Measurements from ENCODE around the gene MRPL28.

DNA sequence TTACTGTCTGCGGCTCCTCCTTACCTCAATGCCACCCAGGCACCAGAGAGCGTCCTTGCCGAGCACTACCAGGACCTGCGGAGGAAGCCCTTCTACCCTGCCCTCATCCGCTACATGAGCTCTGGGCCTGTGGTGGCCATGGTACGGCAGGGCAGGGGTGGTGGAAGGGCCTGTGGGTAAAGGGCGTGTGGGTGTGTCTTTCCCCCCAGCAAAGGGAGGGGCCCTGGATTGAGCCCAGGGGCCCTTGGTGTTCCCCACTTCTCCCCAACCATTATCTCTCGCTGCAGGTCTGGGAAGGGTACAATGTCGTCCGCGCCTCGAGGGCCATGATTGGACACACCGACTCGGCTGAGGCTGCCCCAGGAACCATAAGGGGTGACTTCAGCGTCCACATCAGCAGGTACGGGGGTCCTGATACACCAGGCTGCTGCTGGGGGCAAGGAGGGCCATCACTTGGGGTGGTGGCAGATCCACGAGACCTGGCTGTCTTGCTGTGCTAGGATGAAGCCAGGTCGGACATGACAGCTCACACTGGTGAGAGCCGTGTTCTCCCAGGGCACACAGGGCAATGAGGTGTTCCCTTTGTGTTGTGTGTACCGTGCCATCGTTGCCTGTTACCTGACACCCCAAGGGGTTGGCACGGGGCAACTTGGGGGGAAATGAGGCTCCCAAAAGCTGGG, 29.1 kb upstream of the MRPL28 start:
- TF ChIP-seq, protein P1, sequence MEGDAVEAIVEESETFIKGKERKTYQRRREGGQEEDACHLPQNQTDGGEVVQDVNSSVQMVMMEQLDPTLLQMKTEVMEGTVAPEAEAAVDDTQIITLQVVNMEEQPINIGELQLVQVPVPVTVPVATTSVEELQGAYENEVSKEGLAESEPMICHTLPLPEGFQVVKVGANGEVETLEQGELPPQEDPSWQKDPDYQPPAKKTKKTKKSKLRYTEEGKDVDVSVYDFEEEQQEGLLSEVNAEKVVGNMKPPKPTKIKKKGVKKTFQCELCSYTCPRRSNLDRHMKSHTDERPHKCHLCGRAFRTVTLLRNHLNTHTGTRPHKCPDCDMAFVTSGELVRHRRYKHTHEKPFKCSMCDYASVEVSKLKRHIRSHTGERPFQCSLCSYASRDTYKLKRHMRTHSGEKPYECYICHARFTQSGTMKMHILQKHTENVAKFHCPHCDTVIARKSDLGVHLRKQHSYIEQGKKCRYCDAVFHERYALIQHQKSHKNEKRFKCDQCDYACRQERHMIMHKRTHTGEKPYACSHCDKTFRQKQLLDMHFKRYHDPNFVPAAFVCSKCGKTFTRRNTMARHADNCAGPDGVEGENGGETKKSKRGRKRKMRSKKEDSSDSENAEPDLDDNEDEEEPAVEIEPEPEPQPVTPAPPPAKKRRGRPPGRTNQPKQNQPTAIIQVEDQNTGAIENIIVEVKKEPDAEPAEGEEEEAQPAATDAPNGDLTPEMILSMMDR (IDR thresholded peaks at IDR 0.05): no peak
- no peak; the same call in 1 of the 2 replicates for TF ChIP-seq POLR2AphosphoS5 (IDR thresholded peaks at IDR 0.05; ENCODE audit: low read depth, low read length)
